Stimulated activated naive CD4-positive, alpha-beta T cell (primary cell): ENCODE results near the gene DLG5.

Experiments used
- DNase-seq, 6 experiments: peaks; one replicate each; lab custom pipeline; 2025; lab: John Stamatoyannopoulos, UW

Gene DLG5

GRCh38 chr10:77867124-77867719 is 59.3 kb downstream of the DLG5 start:
- no peak for DNase-seq

DNA sequence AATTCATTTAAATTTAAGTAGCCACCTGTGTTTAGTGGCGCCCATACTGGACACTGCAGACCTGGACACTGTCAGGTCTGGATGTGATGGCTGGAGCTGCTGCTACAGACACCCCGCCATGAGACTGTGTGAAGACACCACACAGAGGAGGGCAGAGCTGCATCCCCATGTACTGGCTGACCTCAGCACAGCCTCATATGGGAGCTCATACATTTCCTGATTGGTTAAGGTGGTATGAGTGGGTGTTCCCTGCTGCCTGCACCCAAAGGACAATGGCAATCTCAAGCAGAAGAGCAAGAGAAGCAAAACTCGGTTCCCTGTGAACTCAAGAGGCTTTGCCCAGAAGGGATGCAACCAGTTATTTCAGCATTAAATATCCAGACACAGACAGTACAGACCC is 60.0 kb downstream of the DLG5 start:
- DNase-seq, result no peak

DNA sequence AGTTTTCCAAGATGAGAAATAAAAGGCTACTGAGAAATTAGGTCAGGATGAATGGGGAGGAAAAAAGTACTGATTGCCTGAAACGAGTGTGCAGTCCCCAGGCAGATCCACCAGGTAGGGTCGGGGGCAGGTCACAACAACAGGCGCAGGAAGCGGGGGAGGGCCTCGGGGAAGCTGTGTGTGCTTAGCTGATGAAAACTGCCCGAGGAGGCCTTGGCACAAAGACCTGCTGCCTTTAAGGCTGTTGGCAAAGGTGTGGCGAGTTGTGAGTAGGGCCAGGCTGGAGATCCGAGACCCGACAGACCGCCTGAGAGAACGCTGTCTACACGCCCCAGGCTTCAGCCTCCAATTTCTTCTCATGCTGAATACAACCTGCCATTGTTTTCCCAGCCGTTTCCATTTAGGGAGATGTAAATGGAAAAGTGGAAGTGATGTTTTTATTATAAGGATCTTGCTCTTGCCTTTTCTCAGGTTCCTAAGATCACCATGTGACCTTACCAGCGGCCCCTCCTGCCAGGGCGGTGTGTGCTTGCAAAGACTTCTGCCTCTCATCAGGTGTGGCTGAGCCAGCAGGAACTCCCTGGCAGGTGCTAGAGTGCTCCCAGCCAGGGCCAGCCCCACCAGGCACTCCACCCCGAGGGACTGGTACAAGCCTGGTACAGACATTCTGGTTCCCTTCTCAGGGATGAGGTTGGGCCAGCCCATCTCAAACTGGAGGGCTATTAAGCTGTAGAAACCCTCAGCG is 60.8 kb downstream of the DLG5 start:
- DNase-seq, result no peak

DNA sequence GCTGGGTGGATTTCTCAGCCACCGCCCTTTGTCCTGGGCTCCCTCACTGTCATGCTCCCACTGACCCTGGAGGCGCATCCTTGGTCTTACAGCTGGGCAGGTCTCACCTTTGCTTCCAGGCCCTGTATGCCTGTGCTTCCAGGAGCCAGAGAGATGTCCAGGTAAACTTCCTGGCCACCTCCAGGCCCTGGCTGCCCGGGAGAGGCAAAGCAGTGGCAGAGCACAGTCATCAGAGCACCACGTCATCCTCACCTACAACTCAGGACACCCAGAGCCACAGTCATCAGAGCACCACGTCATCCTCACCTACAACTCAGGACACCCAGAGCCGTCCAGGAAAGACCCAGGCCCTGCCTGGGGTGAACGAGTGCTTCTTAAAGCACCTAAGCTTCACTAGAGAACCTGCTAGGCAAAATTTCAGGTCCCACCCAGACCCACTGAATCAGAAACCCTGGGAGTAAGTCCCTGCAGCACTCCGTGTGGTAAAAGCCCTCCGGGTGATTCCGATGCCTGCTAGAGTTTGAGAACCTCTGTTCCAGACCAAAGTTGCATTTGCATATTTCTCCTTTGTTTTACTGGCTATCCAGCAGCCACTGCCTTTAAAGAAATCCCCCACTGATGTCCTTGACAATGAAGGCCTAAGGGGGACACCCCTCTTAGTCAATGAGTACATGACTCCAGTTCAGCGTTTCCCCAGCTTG is 62.3 kb downstream of the DLG5 start:
- DNase-seq, result no peak

DNA sequence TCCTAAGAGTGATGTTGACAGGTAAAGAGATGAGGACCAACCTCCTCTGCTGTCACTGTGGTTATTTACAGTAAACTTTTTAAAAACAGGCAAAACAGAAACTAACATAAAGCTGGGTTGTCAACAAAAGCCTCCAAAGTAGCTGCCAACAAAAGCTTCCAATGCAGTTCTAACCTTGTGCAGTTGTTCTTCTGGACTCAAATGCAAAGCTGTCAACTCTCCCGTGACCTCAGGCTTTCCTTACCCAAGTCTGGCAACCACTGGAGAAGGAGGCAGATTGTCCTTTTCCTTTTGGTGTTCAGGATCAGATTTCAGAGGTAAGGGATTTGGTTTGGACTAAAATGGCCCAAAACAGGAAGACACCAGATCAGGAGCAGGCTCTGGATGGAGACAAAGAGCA is 63.1 kb downstream of the DLG5 start:
- no peak for DNase-seq

GRCh38 chr10:77862595-77862994 is 64.0 kb downstream of the DLG5 start:
- DNase-seq, result no peak

DNA sequence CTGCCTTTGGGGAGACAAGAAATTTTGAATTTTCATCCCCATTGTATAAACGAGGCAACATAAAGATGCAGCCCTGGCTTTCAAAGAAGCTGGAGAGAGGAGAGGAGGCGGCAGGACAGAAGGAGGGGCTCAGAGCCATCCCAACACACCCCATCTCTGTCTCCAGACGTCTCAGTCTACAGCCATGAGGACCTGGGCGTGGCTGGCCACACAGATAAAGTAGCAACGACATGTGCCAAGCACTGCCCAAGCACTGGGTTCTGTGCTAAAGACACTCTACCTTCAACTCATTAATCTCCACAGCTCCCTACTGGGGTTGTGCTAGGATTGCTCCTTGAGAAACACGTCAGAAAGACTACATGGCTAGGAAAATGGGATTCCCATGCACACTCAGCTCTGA is 65.2 kb downstream of the DLG5 start:
- DNase-seq, result no peak

GRCh38 chr10:77859865-77860282 is 66.7 kb downstream of the DLG5 start:
- no peak for DNase-seq

GRCh38 chr10:77859200-77859864 is 67.2 kb downstream of the DLG5 start:
- no peak for DNase-seq

DNA sequence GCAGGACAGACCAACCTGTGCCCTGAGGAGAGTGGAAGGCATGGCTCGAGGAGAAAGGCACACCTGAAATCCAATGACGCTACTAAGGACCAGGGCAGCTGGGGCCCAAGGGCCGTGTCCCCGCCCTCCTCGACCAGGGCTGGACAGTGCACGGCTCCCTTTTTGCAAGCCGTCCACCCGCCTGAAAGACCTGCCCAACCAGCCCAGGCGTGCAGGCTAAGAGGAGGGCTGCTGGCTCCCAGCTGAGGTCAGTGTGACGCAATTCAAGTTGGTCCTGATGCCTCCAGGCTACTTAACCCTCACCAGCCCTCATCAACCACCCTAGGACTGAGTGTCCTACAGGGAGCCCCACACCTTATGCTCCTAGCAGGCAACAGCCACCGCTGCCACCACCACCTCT is 69.3 kb downstream of the DLG5 start:
- DNase-seq, result no peak

DNA sequence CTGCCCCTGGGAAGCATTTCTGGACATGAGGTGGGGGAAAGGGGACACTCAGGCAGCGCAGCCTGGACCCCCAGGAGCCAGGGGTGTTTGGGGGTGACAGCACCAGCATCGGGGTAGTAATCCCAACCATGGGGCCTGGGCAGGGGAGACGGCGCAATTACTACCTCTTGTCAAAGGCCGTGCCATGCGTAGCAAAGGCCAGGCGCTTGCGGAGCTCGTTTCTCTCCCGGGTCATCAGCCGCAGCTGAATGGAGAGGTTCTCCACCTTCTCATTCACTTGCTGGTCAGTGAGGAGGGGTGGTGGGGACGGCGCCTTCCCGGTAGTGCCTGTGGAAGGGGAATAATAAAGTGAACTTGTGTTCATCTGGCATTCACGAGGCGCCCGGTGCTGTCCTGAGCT is 70.0 kb downstream of the DLG5 start:
- DNase-seq, result no peak

- DNase-seq, result no peak
These were observed 71.0 kb downstream of the DLG5 start for GRCh38 chr10:77855404-77856155.

GRCh38 chr10:77854115-77854514 is 72.4 kb downstream of the DLG5 start:
- no peak for DNase-seq

DNA sequence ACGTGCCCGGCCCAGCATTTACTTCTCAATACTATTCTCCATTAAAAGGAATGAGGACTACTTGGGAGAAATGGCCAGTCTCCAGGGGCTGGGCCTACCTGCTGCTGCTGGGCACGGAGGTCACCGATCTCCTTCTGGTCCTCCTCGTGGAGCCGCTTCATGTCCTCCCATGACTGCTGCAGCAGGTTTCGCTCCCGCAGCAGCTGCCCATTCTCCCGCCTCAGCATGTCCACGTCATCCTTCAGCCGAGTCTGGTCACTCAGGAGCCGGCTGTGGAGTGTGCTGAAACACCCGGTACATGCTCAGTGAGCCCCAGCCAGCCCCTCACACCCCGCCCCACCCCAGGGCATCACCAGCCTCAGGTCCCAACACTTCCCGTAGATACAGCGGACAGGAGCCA is 73.3 kb downstream of the DLG5 start:
- no peak for DNase-seq

- DNase-seq, result no peak
These were observed 75.8 kb downstream of the DLG5 start for GRCh38 chr10:77850620-77851231.

DNA sequence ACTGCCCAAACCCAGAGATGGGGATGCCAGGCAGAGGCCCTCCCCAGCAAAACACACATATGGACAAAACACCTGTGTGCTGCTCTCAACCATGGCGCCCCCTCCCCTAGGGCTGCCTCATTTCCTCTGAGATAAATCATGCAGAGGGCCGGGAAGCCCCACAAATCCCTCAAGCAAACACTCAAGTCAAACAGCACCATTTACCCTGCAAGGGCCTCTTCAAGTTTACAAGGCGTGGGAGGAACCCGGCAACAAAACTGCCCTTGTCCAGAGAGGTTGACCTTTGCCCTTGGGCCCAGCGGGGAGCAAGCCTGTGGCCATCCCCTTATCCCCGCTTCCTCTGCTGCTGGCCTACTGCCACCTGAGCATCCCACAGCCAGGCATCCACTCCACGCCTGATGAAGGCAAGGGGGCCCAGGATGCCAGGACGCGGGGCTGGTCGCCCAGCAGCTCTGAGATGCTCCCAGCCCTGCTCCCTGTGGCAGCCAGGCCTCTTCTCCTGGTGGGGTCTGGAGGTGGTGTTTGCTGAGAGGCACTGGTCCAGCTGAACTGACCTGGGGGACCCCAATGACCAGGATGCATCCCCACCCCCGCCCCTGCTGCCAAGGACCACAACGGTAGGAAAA is 77.4 kb downstream of the DLG5 start:
- no peak for DNase-seq

DNA sequence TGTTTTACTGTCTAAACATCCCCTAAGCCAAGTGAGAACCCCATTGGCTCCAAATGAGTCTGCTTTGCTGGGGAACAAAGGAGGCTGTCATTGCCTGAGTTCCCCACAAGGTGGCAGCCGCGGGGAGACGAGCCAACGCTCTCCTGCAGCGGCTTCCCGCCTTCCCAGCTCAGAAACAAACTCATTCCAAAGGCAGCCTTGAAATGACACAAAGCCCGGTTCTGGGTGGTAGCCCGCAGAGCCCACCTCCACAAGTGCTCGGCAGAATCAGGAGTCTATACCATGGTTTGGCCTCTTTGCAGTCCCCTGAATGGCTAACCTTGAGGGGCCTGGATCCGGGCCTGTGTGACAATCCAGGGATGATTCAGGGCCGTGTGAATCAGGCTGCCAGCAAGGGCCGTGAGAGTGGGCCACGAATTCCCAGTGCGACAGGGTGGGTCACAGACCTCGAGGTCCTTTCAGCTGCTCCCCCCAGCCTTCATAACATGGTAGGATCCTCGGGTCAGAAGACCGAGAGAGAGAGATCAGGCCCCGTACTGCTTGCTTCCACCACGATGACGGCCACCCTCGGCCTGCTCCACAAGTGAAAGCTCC is 79.7 kb downstream of the DLG5 start:
- DNase-seq, result peak; percentile 7 to 53 (median 20)

GRCh38 chr10:77845451-77845850 is 81.1 kb downstream of the DLG5 start:
- DNase-seq, result no peak

DNA sequence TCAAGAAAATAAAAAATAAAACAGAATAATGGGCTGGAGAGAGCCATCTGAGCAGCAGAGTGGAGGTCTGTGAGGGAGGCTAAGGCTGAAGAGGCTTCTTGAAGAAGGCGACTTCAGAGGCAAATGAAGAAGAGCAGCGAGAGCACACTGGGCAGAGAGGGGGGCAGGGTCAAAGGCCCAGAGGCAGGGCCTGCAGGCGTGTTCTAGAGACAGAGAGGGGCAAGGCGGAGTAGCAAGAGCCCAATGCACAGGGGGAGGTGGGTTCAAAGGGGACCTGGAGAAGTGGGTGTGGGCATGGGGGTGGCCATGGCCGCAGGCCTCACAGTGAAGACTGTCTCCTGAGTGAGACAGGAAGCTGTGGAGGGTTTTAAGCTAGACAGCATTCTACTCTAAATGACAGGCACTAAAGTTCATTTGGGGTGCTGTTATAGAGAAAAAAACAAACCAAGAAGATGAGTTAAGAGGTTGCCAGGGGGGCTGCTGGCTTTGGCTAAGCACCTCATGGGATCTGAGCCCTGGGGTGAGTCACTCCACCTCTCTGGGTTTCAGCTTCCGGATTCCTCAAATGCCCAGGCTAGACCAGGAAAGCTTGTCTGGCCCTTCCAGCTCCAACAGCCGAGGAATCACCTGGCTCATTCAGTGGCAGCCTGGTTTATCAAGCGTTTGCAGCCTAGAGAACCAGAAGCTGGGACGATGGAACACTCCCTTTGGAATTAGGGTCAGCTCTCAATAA is 81.7 kb downstream of the DLG5 start:
- DNase-seq, result no peak

GRCh38 chr10:77844177-77844576 is 82.4 kb downstream of the DLG5 start:
- DNase-seq, result no peak
